ENCODE results near the gene SEMA5B.

- TF ChIP-seq, protein P1, sequence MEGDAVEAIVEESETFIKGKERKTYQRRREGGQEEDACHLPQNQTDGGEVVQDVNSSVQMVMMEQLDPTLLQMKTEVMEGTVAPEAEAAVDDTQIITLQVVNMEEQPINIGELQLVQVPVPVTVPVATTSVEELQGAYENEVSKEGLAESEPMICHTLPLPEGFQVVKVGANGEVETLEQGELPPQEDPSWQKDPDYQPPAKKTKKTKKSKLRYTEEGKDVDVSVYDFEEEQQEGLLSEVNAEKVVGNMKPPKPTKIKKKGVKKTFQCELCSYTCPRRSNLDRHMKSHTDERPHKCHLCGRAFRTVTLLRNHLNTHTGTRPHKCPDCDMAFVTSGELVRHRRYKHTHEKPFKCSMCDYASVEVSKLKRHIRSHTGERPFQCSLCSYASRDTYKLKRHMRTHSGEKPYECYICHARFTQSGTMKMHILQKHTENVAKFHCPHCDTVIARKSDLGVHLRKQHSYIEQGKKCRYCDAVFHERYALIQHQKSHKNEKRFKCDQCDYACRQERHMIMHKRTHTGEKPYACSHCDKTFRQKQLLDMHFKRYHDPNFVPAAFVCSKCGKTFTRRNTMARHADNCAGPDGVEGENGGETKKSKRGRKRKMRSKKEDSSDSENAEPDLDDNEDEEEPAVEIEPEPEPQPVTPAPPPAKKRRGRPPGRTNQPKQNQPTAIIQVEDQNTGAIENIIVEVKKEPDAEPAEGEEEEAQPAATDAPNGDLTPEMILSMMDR (IDR thresholded peaks at IDR 0.05), result no peak
- TF ChIP-seq POLR2A (IDR thresholded peaks at IDR 0.05), result no peak
These were observed 36.9 kb upstream of the SEMA5B start for GRCh38 chr3:123064506-123064905.

All from breast epithelium (tissue), 3 donors.